Body of pancreas (tissue), 4 donors: ENCODE data around the gene OR10A3. TPM values are rescaled to one million over a fixed set of nuclear protein-coding genes. Genes with fewer than 3 reads are reported as not detected.

Experiments used
- ATAC-seq: fragments of 150-250 bp; one replicate; pipeline ENCODE4 v1.9.1; 2016
- DNase-seq, 4 donors: peaks; one replicate each; pipeline ENCODE4 v3.0.0-alpha.2; 2019
- H3K27ac ChIP-seq, 4 donors: fragments of 200-600 bp; sonication (generic); 1 replicate in 3 of 4; 2 replicates in 1 of 4; pipeline versions ENCODE4 v1.5.1 to v1.6.1; 2016 to 2019; ENCODE audit warnings: mild to moderate bottlenecking in 1 of 4, mixed read lengths in 1 of 4, moderate library complexity in 1 of 4
- H3K27me3 ChIP-seq, 2 donors: fragments of 200-600 bp; sonication (generic); one replicate each; pipeline ENCODE4 v1.6.0; 2016; ENCODE audit warnings: mild to moderate bottlenecking in 1 of 2
- H3K36me3 ChIP-seq, 2 donors: fragments of 200-600 bp; sonication (generic); replicated peaks in 1 of 2; 2 replicates each; pipeline ENCODE4 v1.5.1; 2016; ENCODE audit warnings: low read depth in 2 of 2; ENCODE audit not compliant: insufficient read depth in 1 of 2
- H3K4me1 ChIP-seq: fragments of 200-600 bp; sonication (generic); one replicate; pipeline ENCODE4 v1.6.0; 2016
- H3K4me3 ChIP-seq, 2 donors: fragments of 200-600 bp; sonication (generic); 1 replicate in 1 of 2; 2 replicates in 1 of 2; pipeline ENCODE4 v1.5.1; 2016 to 2019
- H3K9me3 ChIP-seq, 3 donors: fragments of 200-600 bp; sonication (generic); 1 replicate in 2 of 3; 2 replicates in 1 of 3; pipeline ENCODE4 v1.5.1; 2016
- POLR2A ChIP-seq, 3 donors: fragments of 450-650 bp; IDR thresholded peaks; one replicate each; pipeline ENCODE4 v1.6.1; 2016; ENCODE audit warnings: antibody characterized with exemption in 3 of 3, mild to moderate bottlenecking in 2 of 3
- WGBS, 2 donors: methylation state at CpG; one replicate each; pipeline ENCODE4 v1.1.5; 2017; 5-methylcytosine and 5-hydroxymethylcytosine counted together
- intact Hi-C: fragments of 100-400 bp; cut with DNase I; formaldehyde crosslinking; loops from one replicate; pipeline ENCODE4 v1.15.1; 2023
- total RNA-seq, 2 donors: library from RNA; depleted of rRNA; stranded (reverse); fragments of >200 nt; gene quantifications; one replicate each; pipeline ENCODE4 v1.1.0, GENCODE V29; 2016
- TF ChIP-seq, protein P1 (sequence below), 7 experiments: fragments of 450-650 bp in 4 of 7; fragments of 200-600 bp in 3 of 7; sonication (generic) in 3 of 7; IDR thresholded peaks; one replicate each; pipeline ENCODE4 v1.5.1; 2016 to 2019; ENCODE audit warnings: antibody characterized with exemption in 7 of 7

Gene OR10A3
- total RNA-seq, 2 donors from 2014 or later, result not detected

DNA sequence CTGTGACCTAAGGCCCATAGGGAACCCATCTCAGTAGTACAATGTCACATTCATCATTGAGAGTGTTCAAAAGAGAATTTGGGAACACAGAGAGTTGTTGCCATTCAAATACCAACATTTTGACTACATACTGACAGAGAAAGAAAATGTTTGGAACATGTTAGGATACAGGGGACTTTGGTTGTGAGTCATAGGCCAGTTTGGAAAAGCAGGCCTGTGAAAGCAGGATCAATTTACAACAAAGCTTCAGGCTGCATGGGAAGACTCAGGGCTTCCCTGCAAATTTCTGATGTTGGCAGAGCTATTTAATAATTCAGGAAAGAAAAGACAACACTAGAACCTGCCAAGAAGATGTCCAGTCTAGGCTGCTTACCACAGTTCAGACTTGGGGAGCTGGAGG is 23.4 kb upstream of the OR10A3 start:
- intact Hi-C loops, result no loop called here
- DNase-seq, result no peak

DNA sequence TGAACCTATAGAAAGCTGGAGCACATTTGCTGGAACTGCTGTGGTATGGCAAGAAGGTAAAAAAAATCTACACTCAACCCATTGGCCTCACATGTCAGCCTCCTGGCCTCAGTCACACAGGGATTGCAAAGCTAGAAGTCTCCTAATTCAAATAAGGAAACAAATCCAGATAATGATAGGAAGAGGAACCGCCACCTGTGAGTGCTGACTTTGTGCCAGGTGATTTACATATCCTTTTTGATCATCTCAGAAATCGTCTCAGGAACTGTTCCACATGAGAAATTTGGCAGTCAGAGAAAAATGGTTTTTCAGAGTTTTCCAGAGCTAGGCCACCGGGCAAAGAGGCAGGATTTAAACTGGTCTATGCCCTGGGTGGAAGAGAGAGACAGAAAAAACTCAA is 22.8 kb upstream of the OR10A3 start:
- 32 to 44% methylated on average over 3 of the region's 3 CpGs for WGBS, 2 donors
- ATAC-seq (no peak), DNase-seq (peak in 2 of 4 donors; percentile 10 to 11)
- TF ChIP-seq, protein P1, sequence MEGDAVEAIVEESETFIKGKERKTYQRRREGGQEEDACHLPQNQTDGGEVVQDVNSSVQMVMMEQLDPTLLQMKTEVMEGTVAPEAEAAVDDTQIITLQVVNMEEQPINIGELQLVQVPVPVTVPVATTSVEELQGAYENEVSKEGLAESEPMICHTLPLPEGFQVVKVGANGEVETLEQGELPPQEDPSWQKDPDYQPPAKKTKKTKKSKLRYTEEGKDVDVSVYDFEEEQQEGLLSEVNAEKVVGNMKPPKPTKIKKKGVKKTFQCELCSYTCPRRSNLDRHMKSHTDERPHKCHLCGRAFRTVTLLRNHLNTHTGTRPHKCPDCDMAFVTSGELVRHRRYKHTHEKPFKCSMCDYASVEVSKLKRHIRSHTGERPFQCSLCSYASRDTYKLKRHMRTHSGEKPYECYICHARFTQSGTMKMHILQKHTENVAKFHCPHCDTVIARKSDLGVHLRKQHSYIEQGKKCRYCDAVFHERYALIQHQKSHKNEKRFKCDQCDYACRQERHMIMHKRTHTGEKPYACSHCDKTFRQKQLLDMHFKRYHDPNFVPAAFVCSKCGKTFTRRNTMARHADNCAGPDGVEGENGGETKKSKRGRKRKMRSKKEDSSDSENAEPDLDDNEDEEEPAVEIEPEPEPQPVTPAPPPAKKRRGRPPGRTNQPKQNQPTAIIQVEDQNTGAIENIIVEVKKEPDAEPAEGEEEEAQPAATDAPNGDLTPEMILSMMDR (IDR thresholded peaks at IDR 0.05), result no peak
- TF ChIP-seq POLR2A (IDR thresholded peaks at IDR 0.05), result no peak
- H3K27ac ChIP-seq, result no peak overlapping the region
- H3K27me3 ChIP-seq, result no peaks in the 10 kb centered on the region
- H3K4me3 ChIP-seq, result no peak overlapping the region
- intact Hi-C loops, result no loop called here
- H3K9me3 ChIP-seq, result no peaks in the 10 kb centered on the region
- H3K4me1 ChIP-seq, result peaks cover 4% of the 10 kb centered on the region
- no peaks in the 10 kb centered on the region for H3K36me3 ChIP-seq

More for the DNA sequence above, 23.4 kb upstream of the OR10A3 start:
- H3K9me3 ChIP-seq, result no peaks in the 10 kb centered on the region
- H3K36me3 ChIP-seq, result no peaks in the 10 kb centered on the region
- H3K4me1 ChIP-seq, result peaks cover 4% of the 10 kb centered on the region
- no peak overlapping the region for H3K27ac ChIP-seq
- no peaks in the 10 kb centered on the region for H3K27me3 ChIP-seq
- no peak overlapping the region for H3K4me3 ChIP-seq
- TF ChIP-seq POLR2A (IDR thresholded peaks at IDR 0.05), result no peak
- TF ChIP-seq, protein P1 (IDR thresholded peaks at IDR 0.05), result no peak
- no peak for ATAC-seq

DNA sequence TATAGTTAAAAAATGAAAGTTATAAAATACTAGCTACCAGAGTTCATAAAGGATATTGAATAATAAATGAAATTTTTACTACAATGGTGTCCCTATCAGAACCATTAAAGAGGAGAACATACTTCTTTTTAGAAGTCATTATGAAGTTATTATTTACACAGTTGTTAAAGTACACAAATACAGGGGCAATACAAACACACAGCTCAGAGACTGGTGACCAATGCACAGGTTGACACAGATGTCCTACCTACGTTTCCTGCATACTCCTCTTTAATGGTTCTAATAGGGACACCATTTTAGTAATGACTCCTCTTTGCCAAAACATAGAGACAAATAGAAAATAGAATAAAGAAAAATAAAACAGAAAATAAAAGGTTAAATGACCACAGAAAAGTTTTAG is 13.7 kb upstream of the OR10A3 start:
- TF ChIP-seq, protein P1 (IDR thresholded peaks at IDR 0.05), result no peak
- TF ChIP-seq POLR2A (IDR thresholded peaks at IDR 0.05), result no peak
- Histone ChIP-seq H3K4me1 (no peaks in the 10 kb centered on the region), H3K27ac (no peak overlapping the region), H3K9me3 (no peaks in the 10 kb centered on the region), H3K4me3 (no peak overlapping the region), H3K36me3 (no peaks in the 10 kb centered on the region), H3K27me3 (no peaks in the 10 kb centered on the region)
- intact Hi-C loops, result no loop called here
- WGBS, 2 donors, result 34 to 56% methylated on average over 1 of the region's 1 CpG
- ATAC-seq (no peak), DNase-seq (no peak)

DNA sequence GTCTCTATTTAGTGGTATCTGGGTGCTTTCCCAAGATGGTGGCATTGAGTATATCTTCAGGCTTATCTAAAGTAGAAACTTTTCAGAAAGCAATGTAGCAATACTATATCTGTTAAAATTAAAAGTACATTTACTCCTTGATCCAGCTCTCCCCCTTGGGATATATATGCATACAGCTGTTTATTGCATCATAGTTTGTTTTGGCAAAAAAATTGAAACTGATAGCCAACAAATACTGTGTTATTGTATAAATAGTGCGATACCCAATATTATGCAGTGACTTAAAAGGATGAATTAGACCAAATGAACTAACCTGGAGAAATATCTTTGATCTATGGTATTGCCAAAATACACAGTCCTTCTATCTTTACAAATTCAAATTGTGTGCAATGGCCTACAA is 8.4 kb upstream of the OR10A3 start:
- no peak for DNase-seq
- no peak overlapping the region for H3K27ac ChIP-seq
- WGBS, 2 donors, result 23 to 43% methylated on average over 1 of the region's 1 CpG
- no peaks in the 10 kb centered on the region for H3K4me1 ChIP-seq
- ATAC-seq, result peak; percentile 77
- TF ChIP-seq POLR2A (IDR thresholded peaks at IDR 0.05), result no peak
- H3K36me3 ChIP-seq, result no peaks in the 10 kb centered on the region
- no peaks in the 10 kb centered on the region for H3K27me3 ChIP-seq
- no peak overlapping the region for H3K4me3 ChIP-seq
- no peaks in the 10 kb centered on the region for H3K9me3 ChIP-seq
- intact Hi-C loops, result no loop called here

DNA sequence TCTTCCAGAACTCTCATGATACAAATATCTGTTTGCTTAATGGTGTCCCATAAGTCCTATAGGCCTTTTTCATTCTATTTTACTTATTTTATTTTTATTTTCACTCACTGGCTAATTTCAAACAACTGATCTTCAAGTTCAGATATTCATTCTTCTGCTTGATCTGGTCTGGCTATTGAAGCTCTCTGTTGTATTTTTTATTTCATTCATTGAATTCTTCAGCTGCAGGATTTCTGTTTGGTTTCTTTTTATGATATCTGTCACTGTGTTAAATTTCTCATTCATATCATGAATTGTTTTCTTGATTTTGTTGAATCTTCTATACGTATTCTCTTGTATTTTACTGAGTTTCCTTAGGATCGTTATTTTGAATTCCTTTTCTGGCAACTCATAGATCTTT is 2.6 kb upstream of the OR10A3 start:
- H3K27ac ChIP-seq, result no peak overlapping the region
- TF ChIP-seq POLR2A (IDR thresholded peaks at IDR 0.05), result no peak
- TF ChIP-seq, protein P1 (IDR thresholded peaks at IDR 0.05), result no peak
- intact Hi-C loops, result no loop called here
- DNase-seq (no peak), ATAC-seq (no peak)
- no peak overlapping the region for H3K4me3 ChIP-seq
- no peaks in the 10 kb centered on the region for H3K27me3 ChIP-seq
- WGBS, 2 donors, result 78 to 90% methylated on average over 2 of the region's 2 CpGs
- peaks cover 0 to 14% (median 0%) of the 10 kb centered on the region in 3 donors for H3K9me3 ChIP-seq
- no peaks in the 10 kb centered on the region for H3K36me3 ChIP-seq
- H3K4me1 ChIP-seq, result no peaks in the 10 kb centered on the region
